IPS-NIHi11 (cell line): ENCODE data around the gene SLC27A4.
A peak's percentile ranks its signal among the peaks of the same experiment; 100 is the strongest.
"Not testable (repeated sequence)": the region's sequence is repeated elsewhere in the genome, so short reads cannot be mapped to it uniquely, and the experiment has no call there.

Experiments used
- DNase-seq: peaks from one replicate; pipeline ENCODE4 v3.0.0; 2012; ENCODE audit warnings: mixed read lengths, low spot score

Gene SLC27A4

GRCh38 chr9:128324401-128324800, 15.9 kb upstream of the SLC27A4 start:
- no peak for DNase-seq

GRCh38 chr9:128325629-128326028, 14.7 kb upstream of the SLC27A4 start:
- no peak for DNase-seq

GRCh38 chr9:128333451-128333869, 6.9 kb upstream of the SLC27A4 start:
- no peak for DNase-seq

DNA sequence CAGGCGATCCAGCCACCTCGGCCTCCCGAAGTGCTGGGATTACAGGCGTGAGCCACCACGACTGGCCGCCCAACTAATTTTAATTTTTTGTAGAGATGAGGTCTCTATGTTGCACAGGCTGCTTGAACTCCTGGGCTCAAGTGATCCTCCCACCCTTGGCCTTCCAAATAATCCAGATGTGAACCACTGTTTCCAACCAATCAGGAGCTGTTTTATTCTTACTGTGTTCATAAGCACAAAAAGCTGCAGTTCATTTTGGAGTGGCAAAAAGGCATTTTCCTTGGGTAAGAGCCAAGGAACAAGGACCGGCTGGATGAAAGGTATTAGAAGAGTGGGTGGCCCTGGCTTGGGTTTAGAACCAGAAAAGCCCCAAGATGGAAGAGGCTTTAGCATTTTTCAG, 5.2 kb upstream of the SLC27A4 start:
- DNase-seq: no peak

DNA sequence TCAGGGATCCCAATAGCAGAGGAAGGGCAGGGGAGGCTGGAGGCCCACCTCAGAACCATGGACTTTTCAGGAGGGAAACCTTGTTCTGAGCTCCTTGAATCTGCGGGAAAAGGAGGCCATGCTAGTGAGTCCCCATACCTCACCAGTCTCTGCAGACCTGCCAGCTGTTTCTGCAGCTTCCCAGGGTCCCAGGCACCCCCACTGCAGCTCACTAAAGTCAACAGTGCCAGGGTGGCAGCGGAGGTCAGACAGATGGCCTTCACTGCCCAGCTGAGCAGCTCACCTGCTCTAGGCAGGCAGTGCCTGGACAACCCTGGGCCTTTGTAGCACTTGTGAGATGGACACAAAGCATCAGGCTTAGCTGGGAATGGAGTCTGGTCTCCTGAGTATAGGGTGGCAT, 4.4 kb upstream of the SLC27A4 start:
- DNase-seq: no peak

DNA sequence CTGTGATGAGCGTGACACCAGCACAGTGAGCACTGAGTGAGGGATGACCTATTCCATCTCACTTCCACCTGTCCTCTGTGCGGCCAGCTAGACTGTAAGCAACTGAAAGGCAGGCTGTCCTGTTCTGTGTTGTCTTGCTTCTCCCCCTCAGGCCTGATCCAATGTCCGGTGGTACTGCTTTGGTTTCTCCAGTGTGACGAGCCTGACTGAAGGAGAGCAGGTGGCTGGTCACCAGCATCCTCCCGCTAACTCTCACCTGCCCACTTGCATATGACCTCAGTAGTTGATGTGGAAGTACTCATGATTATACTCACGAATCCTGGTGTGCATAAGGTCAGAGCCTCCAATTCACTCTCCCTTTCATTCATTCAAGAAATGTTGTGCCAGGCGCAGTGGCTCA, 2.4 kb upstream of the SLC27A4 start:
- DNase-seq: no peak

DNA sequence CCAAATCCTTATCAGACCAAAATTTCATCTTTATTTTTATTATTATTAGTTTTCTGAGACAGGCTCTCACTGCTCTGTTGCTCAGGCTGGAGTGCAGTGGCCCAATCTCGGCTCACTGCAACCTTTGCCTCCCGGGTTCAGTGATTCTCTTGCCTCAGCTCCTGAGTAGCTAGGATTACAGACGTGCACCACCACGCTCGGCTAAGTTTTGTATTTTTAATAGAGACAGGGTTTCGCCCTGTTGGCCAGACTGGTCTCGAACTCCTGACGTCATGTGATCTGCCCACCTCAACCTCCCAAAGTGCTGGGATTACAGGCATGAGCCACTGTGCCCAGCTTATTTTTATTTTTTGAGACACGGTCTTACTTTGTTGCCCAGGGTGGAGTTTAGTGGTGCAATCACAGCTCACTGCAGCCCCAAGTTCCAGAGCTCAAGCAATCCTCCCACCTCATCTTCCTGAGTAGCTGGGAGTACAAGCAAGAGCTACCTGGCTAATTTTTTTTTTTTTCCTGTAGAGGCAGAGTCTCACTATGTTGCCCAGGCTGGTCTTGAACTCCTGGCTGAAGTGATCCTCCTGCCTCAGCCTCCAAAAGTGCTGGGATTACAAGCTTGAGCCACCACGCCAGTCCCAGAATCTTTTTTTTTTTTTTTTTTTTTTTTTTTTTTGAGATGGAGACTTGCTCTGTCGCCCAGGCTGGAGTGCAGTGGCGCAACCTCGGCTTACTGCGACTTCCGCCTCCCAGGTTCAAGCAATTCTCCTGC, 1.3 kb upstream of the SLC27A4 start:
- DNase-seq: not testable (repeated sequence)

- peak; percentile 37 for DNase-seq
Measured at GRCh38 chr9:128340691-128341434, 536 bp downstream of the SLC27A4 start.

- DNase-seq: peak; percentile 90
Measured at GRCh38 chr9:128341435-128341849, 1.1 kb downstream of the SLC27A4 start.

GRCh38 chr9:128342971-128343680, 2.8 kb downstream of the SLC27A4 start:
- DNase-seq: no peak

DNA sequence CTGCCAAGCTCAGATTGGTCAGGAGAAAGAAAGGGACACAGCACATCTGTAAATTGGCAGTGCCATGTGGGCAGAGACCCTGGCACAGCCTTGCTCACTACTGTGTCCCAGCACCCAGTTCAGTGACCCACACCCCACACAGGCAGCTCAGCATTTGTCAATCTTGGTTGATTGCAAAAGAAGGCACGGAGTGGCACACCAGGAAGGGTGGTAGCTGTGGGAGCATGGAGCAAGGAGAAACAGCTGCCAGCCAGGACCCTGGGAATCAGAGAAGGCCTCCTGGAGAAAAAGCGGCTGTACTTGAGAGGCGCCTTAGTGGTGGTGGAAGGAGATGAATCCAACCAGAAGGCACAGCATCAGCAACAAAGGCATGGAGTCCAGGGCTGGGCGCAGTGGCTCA, 3.5 kb downstream of the SLC27A4 start:
- DNase-seq: no peak

DNA sequence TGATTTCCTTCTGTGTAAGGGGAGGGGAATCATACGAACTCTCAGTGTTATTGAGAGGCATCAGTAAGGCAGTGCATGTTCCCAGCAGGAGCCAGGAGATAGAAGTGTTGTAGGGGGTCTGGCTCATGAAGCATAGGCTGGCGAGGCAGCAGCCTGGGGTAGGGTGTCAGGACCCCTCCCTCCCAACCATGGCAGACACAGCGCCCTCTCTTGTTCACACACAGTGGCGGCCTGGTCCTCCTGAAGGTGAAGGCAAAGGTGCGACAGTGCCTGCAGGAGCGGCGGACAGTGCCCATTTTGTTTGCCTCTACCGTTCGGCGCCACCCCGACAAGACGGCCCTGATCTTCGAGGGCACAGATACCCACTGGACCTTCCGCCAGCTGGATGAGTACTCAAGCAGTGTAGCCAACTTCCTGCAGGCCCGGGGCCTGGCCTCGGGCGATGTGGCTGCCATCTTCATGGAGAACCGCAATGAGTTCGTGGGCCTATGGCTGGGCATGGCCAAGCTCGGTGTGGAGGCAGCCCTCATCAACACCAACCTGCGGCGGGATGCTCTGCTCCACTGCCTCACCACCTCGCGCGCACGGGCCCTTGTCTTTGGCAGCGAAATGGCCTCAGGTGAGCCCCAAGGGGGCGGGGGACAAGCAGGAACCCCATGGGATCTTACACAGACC, 4.7 kb downstream of the SLC27A4 start:
- peak; percentile 50 for DNase-seq

DNA sequence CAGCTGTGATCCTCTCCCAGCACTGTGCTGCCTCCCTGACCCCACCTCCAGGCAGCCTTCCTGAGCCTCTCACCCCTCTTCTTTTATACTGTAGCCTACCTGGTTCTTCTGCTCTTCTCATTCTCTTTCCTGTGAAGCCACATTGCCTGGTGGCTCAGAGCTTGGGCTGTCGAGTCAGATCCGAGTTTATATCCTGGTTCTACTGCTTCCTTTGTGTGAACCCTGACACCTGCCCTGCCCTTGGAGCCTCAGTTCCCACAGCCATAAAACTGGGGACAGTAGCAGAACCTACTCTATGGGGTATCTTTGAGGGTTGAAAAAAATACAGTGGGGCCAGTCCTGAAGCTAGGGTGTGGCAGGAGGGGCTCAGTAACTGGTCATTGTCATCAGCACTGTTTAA, 8.8 kb downstream of the SLC27A4 start:
- no peak for DNase-seq

GRCh38 chr9:128349772-128350171, 9.4 kb downstream of the SLC27A4 start:
- no peak for DNase-seq

- DNase-seq: no peak
Measured at GRCh38 chr9:128355451-128355850, 15.1 kb downstream of the SLC27A4 start.

DNA sequence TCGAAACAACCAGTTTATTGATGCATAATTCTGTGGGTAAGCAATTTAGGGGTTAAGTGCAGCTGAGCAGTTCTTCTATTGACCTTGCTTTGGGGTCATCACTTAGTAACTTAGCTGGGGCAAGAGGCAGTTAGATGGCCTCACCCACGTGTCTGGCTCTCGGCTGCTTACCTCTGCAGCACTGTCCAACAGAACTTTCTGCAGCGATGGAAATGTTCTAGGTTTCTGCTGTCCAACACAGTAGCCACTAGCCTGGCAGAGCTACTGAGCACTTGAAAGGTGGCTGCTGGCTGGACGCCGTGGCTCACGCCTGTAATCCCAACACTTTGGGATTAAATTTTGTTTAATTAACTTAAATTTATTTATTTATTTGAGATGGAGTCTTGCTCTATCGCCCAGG, 17.8 kb downstream of the SLC27A4 start:
- DNase-seq: no peak

GRCh38 chr9:128358861-128359260, 18.5 kb downstream of the SLC27A4 start:
- DNase-seq: no peak

DNA sequence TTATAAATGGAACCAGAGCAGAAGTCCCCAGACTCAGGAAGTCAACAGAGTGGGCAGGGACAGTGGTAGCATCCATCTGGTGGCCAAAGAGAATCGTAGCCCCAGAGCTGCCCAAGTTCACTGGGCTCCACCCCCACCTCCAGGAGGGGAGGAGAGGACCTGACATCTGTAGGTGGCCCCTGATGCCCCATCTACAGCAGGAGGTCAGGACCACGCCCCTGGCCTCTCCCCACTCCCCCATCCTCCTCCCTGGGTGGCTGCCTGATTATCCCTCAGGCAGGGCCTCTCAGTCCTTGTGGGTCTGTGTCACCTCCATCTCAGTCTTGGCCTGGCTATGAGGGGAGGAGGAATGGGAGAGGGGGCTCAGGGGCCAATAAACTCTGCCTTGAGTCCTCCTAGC, 20.5 kb downstream of the SLC27A4 start:
- DNase-seq: no peak

GRCh38 chr9:128361296-128361985, 21.1 kb downstream of the SLC27A4 start:
- DNase-seq: no peak

DNA sequence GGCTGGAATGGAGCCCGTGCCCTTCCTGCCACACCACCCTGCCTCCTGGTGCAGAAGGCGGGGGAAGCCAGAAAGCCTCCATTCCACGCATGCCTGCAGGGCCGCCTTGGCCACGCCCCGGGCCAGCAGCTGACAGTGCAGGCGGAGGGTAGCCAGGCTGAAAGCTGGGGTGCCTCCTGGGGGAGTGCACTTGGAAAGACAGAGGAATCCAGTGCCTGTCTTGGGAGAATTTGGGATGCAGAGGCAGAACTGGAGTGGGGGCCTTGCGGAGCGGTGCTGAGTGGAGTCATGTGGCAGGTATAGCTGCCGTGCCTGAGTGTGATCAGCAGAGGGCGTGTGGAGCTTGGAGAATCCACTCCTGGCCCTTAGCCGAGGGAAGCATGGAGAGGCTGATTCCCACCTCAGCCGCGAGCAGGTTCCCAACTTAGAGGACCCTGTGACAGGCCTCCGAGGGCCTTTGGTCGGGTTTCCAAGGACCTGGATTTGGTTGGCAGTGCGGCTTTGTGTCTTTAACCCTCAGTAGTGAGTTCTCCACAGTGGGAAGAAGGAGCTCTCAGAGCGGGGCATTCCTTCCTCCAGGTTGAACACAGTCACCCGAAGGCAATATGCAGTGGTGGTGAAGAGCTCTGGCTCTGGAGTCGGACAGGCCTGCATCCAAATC, 21.8 kb downstream of the SLC27A4 start:
- DNase-seq: peak; percentile 87

DNA sequence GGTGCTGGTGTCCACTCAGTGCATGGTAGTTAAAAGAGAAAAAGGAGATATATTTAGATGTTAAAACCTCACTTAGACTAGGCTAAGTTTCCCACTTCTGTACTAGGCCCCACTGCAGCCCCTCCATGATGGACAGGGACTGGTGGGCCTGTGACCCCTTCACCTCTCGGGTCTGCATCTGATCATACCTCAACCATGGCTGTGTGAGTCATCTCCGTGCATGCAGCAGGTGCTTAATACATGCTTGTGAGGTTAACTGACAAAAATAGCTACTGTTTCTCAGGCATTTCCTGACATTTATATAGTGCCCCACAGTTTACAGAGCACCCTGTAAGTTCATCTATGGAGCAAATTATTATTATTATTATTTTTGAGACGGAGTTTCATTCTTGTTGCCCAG, 22.4 kb downstream of the SLC27A4 start:
- no peak for DNase-seq
